Left colon (tissue), 2 donors: ENCODE measurements around the gene PCSK1. TPM values are rescaled to one million over a fixed set of nuclear protein-coding genes. Genes with fewer than 3 reads are reported as not detected.
A peak's percentile ranks its signal among the peaks of the same experiment; 100 is the strongest.
"Not testable (repeated sequence)": the region's sequence is repeated elsewhere in the genome, so short reads cannot be mapped to it uniquely, and the experiment has no call there.

Experiments
- ATAC-seq: fragments of 200-7000 bp; cut with Tn5 transposase; one replicate; pipeline ENCODE4 v1.9.1; 2020; ENCODE audit warnings: mild to moderate bottlenecking, moderate library complexity
- DNase-seq, 2 donors: peaks; one replicate each; pipeline ENCODE4 v3.0.0-alpha.2; 2020
- intact Hi-C, 2 donors: fragments of 100-400 bp; cut with DNase I in 1 of 2; cut with micrococcal nuclease in 1 of 2; formaldehyde crosslinking; loops; one replicate each; pipeline versions ENCODE4 v1.11.2 to v1.14.0; 2022; cut with DNase I, micrococcal nuclease
- total RNA-seq, 2 donors: library from RNA; stranded (reverse); fragmentation: NEBNext Ultra II Directional; extraction: Animal tissue kit (Norgen Biotek cat#: 25700); gene quantifications; one replicate each; pipeline ENCODE4 v1.2.1, GENCODE V29; 2021
- donor health status: DM: no; HTN: no; CAD: no.
- donor health status: DM: yes; HTN: yes; CAD: no.

The PCSK1 gene
- total RNA-seq, 2 donors from 2014 or later = 2.2 to 4.1 TPM

- DNase-seq = no peak
- peak; percentile 92 for ATAC-seq
- intact Hi-C loops = no loop called here
These were observed 51.5 kb downstream of the PCSK1 start for GRCh38 chr5:96381526-96381925.

- DNase-seq = no peak
- no peak for ATAC-seq
- intact Hi-C loops = no loop called here
These were observed 53.2 kb downstream of the PCSK1 start for GRCh38 chr5:96379896-96380295.

- ATAC-seq (no peak), DNase-seq (no peak)
- intact Hi-C loops = no loop called here
These were observed 55.5 kb downstream of the PCSK1 start for GRCh38 chr5:96377597-96377996.

- intact Hi-C loops = no loop called here
- ATAC-seq (no peak), DNase-seq (no peak)
These were observed 55.9 kb downstream of the PCSK1 start for GRCh38 chr5:96377167-96377566.

DNA sequence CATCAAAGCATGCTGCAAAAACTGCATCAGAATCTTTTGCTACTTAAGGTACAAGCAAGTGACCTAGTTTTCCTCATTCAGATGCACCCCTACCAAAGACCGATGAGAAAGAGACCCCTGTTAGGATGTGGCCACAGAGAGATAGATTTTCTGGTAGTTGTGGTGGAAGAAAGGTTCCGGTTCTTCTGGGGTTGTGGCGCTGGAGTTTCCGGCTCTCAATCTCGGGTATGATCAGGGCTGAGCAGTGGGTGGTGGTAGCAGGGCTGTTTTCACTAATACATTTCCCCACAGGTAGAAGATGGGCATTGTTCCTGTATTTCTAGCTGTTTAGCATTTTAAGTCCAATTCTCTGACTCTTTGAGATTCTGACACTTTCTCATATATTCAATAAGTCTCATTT, 58.4 kb downstream of the PCSK1 start:
- ATAC-seq (no peak), DNase-seq (no peak)
- intact Hi-C loops = no loop called here

GRCh38 chr5:96373381-96373733, 59.7 kb downstream of the PCSK1 start:
- DNase-seq (no peak), ATAC-seq (no peak)
- intact Hi-C loops = no loop called here

- DNase-seq (no peak), ATAC-seq (no peak)
- intact Hi-C loops = no loop called here
These were observed 60.2 kb downstream of the PCSK1 start for GRCh38 chr5:96372726-96373380.

DNA sequence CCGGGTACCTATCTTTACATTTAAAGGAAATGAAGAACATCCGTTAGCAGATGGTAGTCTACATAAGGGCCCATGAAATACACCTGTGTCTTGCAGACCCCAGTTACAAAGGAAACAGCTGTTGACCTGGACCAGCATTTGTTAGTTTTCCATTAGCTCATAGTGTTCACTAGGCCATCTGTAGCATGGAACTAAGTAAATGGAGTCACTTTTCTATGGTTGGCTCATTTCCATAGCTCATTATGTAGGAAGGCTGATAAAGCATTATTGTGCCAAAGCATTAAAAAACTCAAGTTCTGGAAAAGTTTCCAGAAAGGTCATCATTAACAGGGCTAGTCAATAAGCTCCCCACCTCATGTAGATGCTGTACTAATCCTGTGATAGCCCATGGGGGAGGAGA, 62.1 kb downstream of the PCSK1 start:
- no peak for DNase-seq
- intact Hi-C loops = no loop called here
- no peak for ATAC-seq

DNA sequence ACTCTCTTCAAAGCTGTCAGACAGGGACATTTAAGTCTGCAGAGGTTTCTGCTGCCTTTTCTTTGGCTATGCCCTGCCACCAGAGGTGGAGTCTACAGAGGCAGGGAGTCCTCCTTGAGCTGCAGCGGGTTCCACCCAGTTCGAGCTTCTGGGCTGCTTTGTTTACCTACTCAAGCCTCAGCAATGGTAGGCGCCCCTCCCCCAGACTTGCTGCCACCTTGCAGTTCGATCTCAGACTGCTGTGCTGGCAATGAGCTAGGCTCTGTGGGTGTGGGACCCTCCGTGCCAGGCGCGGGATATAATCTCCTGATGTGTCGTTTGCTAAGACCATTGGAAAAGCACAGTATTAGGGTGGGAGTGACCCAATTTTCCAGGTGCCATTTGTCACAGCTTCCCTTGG, 65.7 kb downstream of the PCSK1 start:
- ATAC-seq, intact Hi-C loops, DNase-seq: not testable (repeated sequence)

DNA sequence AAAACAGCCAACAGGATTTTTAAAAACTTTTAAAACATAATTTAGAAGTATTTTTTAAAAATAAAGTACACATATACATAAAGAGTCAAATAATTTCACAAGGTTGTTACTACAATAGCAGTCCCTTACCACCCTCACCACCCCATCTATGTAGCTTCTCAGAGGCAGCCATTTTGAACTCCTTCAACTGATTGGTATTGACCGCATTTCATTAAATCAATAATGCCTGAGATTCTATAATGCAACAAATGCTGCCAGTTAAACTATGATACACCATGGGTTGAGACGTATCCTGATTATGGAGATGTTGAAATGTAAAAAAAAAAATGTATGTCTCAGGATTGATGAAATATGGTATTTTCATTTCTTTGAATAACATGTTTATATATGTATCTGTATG, 78.8 kb downstream of the PCSK1 start:
- no peak for ATAC-seq
- intact Hi-C loops = no loop called here
- no peak for DNase-seq

GRCh38 chr5:96353220-96353619, 79.8 kb downstream of the PCSK1 start:
- no peak for DNase-seq
- ATAC-seq = peak; percentile 60
- intact Hi-C loops = no loop called here

- no peak for ATAC-seq
- intact Hi-C loops = no loop called here
- no peak for DNase-seq
These were observed 82.4 kb downstream of the PCSK1 start for GRCh38 chr5:96350678-96351077.

DNA sequence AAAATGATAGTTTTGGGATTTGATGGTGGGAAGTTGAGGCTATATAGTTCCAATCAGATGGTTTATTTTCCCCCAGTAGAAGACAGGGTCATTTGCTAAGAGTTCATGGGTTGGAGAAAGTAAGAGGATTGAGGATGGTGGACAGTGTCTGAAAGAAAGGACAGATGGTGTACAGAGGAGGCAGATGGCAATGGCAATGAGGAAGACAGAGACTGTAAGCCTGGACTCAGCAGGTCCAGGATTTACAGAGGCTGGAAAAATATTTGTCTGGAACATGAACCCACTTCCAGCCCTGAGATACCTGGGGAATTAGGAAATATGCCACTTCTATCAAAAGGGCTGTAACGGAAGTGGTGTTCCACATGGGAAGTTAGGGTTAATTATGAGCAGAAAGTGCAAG, 84.5 kb downstream of the PCSK1 start:
- DNase-seq (no peak), ATAC-seq (no peak)
- intact Hi-C loops = loop anchor here in 1 of 2 donors (5.0 to 10.0 kb wide), 2 partner anchors 249 to 704 kb away; partner anchors contain the start of gene RFESD

DNA sequence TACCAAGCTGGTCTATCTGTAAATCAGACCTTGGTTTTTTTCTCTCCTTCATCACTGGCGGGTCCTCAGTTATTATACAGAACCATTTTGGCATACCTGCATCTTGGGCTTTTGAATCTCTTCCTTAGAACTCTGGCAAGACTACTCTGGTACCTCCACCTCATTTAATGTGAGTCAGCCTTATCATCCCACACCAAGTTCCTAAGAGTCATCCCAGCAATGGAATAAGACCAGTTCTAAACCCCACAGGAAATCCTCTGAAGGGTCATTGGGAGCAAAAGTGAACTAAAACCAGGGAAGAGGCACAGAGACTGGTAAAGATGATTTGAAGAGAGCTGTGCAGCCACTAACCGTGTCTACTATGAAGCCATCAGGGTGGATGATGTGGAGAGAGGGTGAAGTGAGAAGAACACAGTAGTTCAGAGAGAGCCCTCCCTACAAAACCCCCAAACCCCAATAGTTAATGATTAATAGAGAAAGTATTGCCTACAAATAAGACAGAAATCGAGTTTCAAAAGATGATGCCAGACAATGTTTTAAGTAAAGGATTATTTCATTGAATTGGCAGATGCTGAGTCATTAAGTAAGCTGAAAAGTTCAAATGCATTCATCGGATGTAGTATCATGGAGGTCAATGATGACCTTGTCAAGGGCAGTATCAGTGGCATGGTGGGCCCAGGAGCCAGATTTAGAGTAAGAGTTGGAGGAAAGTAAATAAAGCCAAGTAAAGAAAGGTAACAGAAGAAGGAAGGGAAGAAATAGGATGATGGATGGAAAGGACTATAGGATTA, 85.4 kb downstream of the PCSK1 start:
- ATAC-seq = no peak
- intact Hi-C loops = loop anchor here in 1 of 2 donors (5.0 to 10.0 kb wide), 2 partner anchors 250 to 703 kb away; partner anchors contain the start of gene RFESD
- no peak for DNase-seq

GRCh38 chr5:96344678-96345577, 88.1 kb downstream of the PCSK1 start:
- ATAC-seq (peak; percentile 96), DNase-seq (peak in 1 of 2 donors; percentile 12)
- intact Hi-C loops = loop anchor here in 1 of 2 donors (5.0 to 10.0 kb wide), 2 partner anchors 252 to 700 kb away; partner anchors contain the start of gene RFESD

- ATAC-seq (no peak), DNase-seq (no peak)
- intact Hi-C loops = loop anchor here in 1 of 2 donors (10.0 kb wide), 1 partner anchor 698 kb away; the partner anchor contains the start of gene RFESD
These were observed 90.0 kb downstream of the PCSK1 start for GRCh38 chr5:96343094-96343493.

DNA sequence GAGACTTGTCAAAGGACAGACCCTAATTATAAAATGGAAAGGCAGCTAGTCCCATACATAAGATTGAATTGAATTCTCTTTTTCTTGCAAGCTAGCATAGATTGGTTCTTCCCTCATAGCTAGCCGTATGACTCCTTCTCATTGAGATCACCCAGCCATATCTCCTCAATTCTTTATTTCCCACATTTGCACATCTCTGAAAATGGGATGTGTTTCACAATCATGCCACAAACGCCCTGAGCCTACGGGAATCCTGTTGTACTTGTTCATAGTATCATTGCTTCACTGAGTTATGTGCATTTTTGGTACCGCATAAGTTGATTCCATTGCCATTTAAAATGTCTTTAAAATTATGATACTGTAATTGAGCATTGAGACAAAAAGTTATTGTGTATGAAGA, 90.5 kb downstream of the PCSK1 start:
- no peak for DNase-seq
- intact Hi-C loops = loop anchor here in 1 of 2 donors (10.0 kb wide), 1 partner anchor 698 kb away; the partner anchor contains the start of gene RFESD
- no peak for ATAC-seq
